AG09309 (cell line): Measurements from ENCODE around the gene HIBCH.

Experiments
- DNase-seq: peaks from one replicate; pipeline ENCODE4 v3.0.0-alpha.2; 2010; ENCODE audit warnings: low read depth
- H3K4me3 ChIP-seq: 2 replicates; pipeline ENCODE4 v1.5.1; 2011; ENCODE audit warnings: mild to moderate bottlenecking, low read depth, low read length, moderate library complexity; ENCODE audit not compliant: control insufficient read depth
- CTCF ChIP-seq: IDR thresholded peaks from 2 replicates; pipeline ENCODE4 v1.5.1; 2011; ENCODE audit warnings: mild to moderate bottlenecking, low read depth, low read length, inconsistent platforms; ENCODE audit not compliant: insufficient read depth, control insufficient read depth; ENCODE audit errors: missing control alignments

The HIBCH gene

GRCh38 chr2:190319555-190320498, at the start of gene HIBCH:
Gene HIBCH, minus strand, starts transcription at chr2:190319826. Its CDS starts 76 bp downstream, at chr2:190319750.
- peak within 1 kb of the TSS; percentile 73 for H3K4me3 ChIP-seq
- TF ChIP-seq CTCF = peak; percentile 89
- DNase-seq = peak; percentile 92

GRCh38 chr2:190367091-190367490, 47.5 kb upstream of the HIBCH start:
- no peak for DNase-seq
- H3K4me3 ChIP-seq = no peak overlapping the region
- no peak for TF ChIP-seq CTCF

- no peak overlapping the region for H3K4me3 ChIP-seq
- no peak for DNase-seq
These were observed 46.7 kb upstream of the HIBCH start for GRCh38 chr2:190366248-190366753.

GRCh38 chr2:190365499-190366204, 46.0 kb upstream of the HIBCH start:
- no peak overlapping the region for H3K4me3 ChIP-seq
- no peak for DNase-seq
- TF ChIP-seq CTCF = no peak

More at GRCh38 chr2:190366248-190366753, 46.7 kb upstream of the HIBCH start:
- TF ChIP-seq CTCF = no peak

- TF ChIP-seq CTCF = no peak
- H3K4me3 ChIP-seq = no peak overlapping the region
- no peak for DNase-seq
These were observed 43.3 kb upstream of the HIBCH start for GRCh38 chr2:190362894-190363293.

- H3K4me3 ChIP-seq = no peak overlapping the region
- DNase-seq = no peak
- no peak for TF ChIP-seq CTCF
These were observed 41.9 kb upstream of the HIBCH start for GRCh38 chr2:190361572-190361971.
